Activated CD4-positive, alpha-beta memory T cell treated with anti-CD3 and anti-CD28 coated beads for 36 hours (primary cell): Measurements from ENCODE around the gene BMERB1. TPM values are rescaled to one million over a fixed set of nuclear protein-coding genes. Genes with fewer than 3 reads are reported as not detected.

Experiments
- CTCF ChIA-PET: fragments of 350-600 bp; sonication (Branson Sonifier 250); formaldehyde crosslinking; loops from one replicate; lab custom pipeline; 2021; ENCODE audit warnings: antibody characterized with exemption, inconsistent platforms; lab: Charles Lee
- POLR2A ChIA-PET: fragments of 350-600 bp; sonication (Branson Sonifier 250); formaldehyde crosslinking; loops from one replicate; lab custom pipeline; 2021; ENCODE audit warnings: antibody characterized with exemption; lab: Charles Lee
- DNase-seq: peaks from one replicate; pipeline ENCODE4 v3.0.0-alpha.2; 2020
- H3K27ac Mint-ChIP-seq: one replicate; pipeline ENCODE4 v1.8.0; 2021; ENCODE audit warnings: mixed read lengths
- H3K27me3 Mint-ChIP-seq: one replicate; pipeline ENCODE4 v1.8.0; 2021; ENCODE audit warnings: mixed read lengths
- H3K36me3 Mint-ChIP-seq: one replicate; pipeline ENCODE4 v1.8.0; 2021; ENCODE audit warnings: mixed read lengths
- H3K4me1 Mint-ChIP-seq: one replicate; pipeline ENCODE4 v1.8.0; 2021; ENCODE audit warnings: low read depth, mixed read lengths
- H3K4me3 Mint-ChIP-seq: one replicate; pipeline ENCODE4 v1.8.0; 2021; ENCODE audit warnings: mild to moderate bottlenecking, mixed read lengths
- H3K9me3 Mint-ChIP-seq: one replicate; pipeline ENCODE4 v1.8.0; 2021; ENCODE audit warnings: mixed read lengths
- intact Hi-C: fragments of 100-400 bp; cut with micrococcal nuclease; formaldehyde crosslinking; loops from one replicate; pipeline ENCODE4 v1.15.1; 2023
- total RNA-seq, 2 experiments: library from RNA; stranded (reverse); gene quantifications; one replicate each; pipeline ENCODE4 v1.2.3, GENCODE V29; 2021

Gene BMERB1
- total RNA-seq, 2 experiments from 2014 or later: 7.1 to 7.7 TPM

DNA sequence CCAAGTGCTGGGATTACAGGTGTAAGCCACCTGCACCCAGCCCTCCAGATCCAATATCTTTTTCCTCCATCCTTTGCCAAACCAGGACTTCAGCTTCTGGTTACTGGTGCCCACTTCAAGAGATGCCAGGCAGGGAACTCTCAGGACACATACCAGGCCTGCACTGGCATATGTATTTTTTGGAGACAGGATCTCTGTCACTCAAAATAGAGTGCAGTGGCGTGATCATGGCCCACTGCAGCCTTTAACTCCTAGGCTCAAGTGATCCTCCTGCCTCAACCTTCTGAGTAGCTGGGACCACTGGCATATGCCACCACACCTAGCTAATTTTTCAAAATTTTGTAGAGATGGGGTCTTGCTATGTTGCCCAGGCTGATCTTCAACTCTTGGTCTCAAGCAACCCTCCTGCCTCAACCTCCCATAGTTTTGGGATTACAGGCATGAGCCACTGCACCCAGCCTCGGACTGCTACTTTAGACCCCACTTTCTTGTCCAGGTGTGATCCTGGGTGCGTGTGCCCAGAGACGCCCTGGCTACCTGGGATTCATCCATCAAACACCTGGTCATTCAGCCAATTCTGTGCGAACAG is 55.8 kb downstream of the BMERB1 start:
- peak overlapping the region; percentile 84 for H3K27ac Mint-ChIP-seq
- DNase-seq: no peak
- CTCF ChIA-PET: no interaction called here

DNA sequence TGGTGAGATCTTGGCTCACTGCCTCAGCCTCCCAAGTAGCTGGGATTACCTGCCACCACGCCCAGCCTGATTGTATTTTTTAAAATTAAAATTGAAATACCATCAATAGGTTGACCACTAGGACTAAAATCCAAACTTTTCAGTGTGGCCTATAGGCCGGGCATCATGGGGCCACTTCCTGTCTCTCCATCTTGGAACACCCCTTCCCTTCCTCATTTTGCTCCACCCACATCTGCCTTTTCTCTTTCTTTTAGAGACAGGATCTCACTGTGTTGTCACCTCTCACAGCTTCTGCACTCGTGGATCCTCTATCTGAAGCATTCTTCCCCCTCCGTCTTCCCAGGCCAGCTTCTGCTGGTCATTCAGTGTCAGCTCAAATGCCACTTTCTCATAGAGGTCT is 57.0 kb downstream of the BMERB1 start:
- no peaks in the 10 kb centered on the region for H3K36me3 Mint-ChIP-seq
- H3K27ac Mint-ChIP-seq: no peak overlapping the region
- ChIA-PET POLR2A (no interaction called here), CTCF (no interaction called here)
- no peaks in the 10 kb centered on the region for H3K27me3 Mint-ChIP-seq
- no peaks in the 10 kb centered on the region for H3K9me3 Mint-ChIP-seq
- intact Hi-C loops: no loop called here
- H3K4me1 Mint-ChIP-seq: peaks cover 39% of the 10 kb centered on the region
- H3K4me3 Mint-ChIP-seq: no peak overlapping the region
- no peak for DNase-seq

More for the DNA sequence above, 55.8 kb downstream of the BMERB1 start:
- Mint-ChIP-seq H3K27me3 (no peaks in the 10 kb centered on the region), H3K9me3 (no peaks in the 10 kb centered on the region), H3K4me3 (no peak overlapping the region), H3K36me3 (no peaks in the 10 kb centered on the region), H3K4me1 (peaks cover 39% of the 10 kb centered on the region)
- intact Hi-C loops: no loop called here
- POLR2A ChIA-PET: interaction anchor here (1.6 kb wide), 1 partner anchor 13 kb away, joined by 4 read pairs; no protein-coding TSS in a partner anchor

- intact Hi-C loops: no loop called here
- H3K27ac Mint-ChIP-seq: no peak overlapping the region
Observed at GRCh38 chr16:15492091-15492740, 57.8 kb downstream of the BMERB1 start.

GRCh38 chr16:15493466-15494180 is 59.2 kb downstream of the BMERB1 start:
- ChIA-PET CTCF (no interaction called here), POLR2A (no interaction called here)
- peaks cover 1% of the 10 kb centered on the region for H3K27me3 Mint-ChIP-seq
- no peak overlapping the region for H3K4me3 Mint-ChIP-seq
- H3K36me3 Mint-ChIP-seq: no peaks in the 10 kb centered on the region
- H3K9me3 Mint-ChIP-seq: no peaks in the 10 kb centered on the region
- DNase-seq: no peak
- H3K27ac Mint-ChIP-seq: no peak overlapping the region
- intact Hi-C loops: no loop called here
- H3K4me1 Mint-ChIP-seq: peaks cover 39% of the 10 kb centered on the region

More at GRCh38 chr16:15492091-15492740, 57.8 kb downstream of the BMERB1 start:
- Mint-ChIP-seq H3K36me3 (no peaks in the 10 kb centered on the region), H3K9me3 (no peaks in the 10 kb centered on the region), H3K4me3 (no peak overlapping the region), H3K27me3 (no peaks in the 10 kb centered on the region), H3K4me1 (peaks cover 39% of the 10 kb centered on the region)
- POLR2A ChIA-PET: interaction anchor here (0.6 kb wide), 1 partner anchor 146 kb away, joined by 3 read pairs; no protein-coding TSS in a partner anchor
- CTCF ChIA-PET: no interaction called here
- no peak for DNase-seq

- intact Hi-C loops: no loop called here
- Mint-ChIP-seq H3K9me3 (no peaks in the 10 kb centered on the region), H3K36me3 (no peaks in the 10 kb centered on the region), H3K27me3 (peaks cover 1% of the 10 kb centered on the region), H3K4me3 (no peak overlapping the region), H3K4me1 (peaks cover 33% of the 10 kb centered on the region), H3K27ac (peak overlapping the region; percentile 56)
- DNase-seq: no peak
- CTCF ChIA-PET: no interaction called here
- POLR2A ChIA-PET: no interaction called here
Observed at GRCh38 chr16:15494236-15494635, 59.8 kb downstream of the BMERB1 start.

- ChIA-PET CTCF (no interaction called here), POLR2A (no interaction called here)
- H3K27ac Mint-ChIP-seq: no peak overlapping the region
- no peak for DNase-seq
- no peaks in the 10 kb centered on the region for H3K36me3 Mint-ChIP-seq
- intact Hi-C loops: no loop called here
- peaks cover 1% of the 10 kb centered on the region for H3K27me3 Mint-ChIP-seq
- no peaks in the 10 kb centered on the region for H3K9me3 Mint-ChIP-seq
- H3K4me3 Mint-ChIP-seq: no peak overlapping the region
- H3K4me1 Mint-ChIP-seq: peaks cover 20% of the 10 kb centered on the region
Observed at GRCh38 chr16:15495898-15496297, 61.5 kb downstream of the BMERB1 start.

GRCh38 chr16:15498427-15499175 is 64.2 kb downstream of the BMERB1 start:
- Mint-ChIP-seq H3K4me3 (no peak overlapping the region), H3K36me3 (no peaks in the 10 kb centered on the region), H3K27me3 (peaks cover 1% of the 10 kb centered on the region), H3K27ac (no peak overlapping the region), H3K9me3 (no peaks in the 10 kb centered on the region), H3K4me1 (peaks cover 13% of the 10 kb centered on the region)
- DNase-seq: no peak
- ChIA-PET POLR2A (interaction anchor here (1.3 kb wide), 1 partner anchor 92 kb away, joined by 3 read pairs; no protein-coding TSS in a partner anchor), CTCF (interaction anchor here (0.5 kb wide), 1 partner anchor 164 kb away, joined by 3 read pairs; no protein-coding TSS in a partner anchor)
- intact Hi-C loops: no loop called here

DNA sequence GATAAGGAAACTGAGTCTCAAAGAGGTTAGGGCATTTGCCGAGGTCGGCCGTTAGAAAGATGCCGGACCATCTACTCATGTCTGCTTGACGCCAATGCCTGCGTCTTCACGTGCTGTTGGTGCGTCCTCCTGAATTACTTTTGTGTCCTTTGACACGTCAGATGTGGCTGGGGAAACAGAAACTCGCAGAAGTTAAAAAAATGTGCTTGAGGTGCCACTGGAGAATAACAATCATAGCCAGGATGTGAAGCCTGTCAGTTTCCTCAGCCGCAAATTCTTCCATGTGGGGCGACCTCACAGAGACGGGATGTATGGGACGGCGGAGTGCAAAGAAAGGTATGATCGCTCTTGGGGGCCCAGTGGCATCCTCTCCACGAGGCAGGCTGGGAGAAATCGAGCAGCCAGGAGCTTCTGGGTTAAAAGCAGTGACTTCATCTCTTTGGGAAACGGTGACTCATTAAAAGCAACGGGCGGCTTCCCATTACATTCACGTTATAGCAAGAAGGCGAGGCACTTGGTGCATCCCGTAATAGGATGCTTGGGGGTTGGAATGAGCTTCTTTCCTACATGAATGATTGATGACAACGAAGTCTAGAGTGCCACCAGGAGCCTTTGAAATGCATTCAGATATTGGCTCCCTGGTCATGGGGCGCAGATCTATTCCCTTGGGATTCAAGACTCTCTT is 67.8 kb downstream of the BMERB1 start:
- CTCF ChIA-PET: no interaction called here
- Mint-ChIP-seq H3K4me3 (no peak overlapping the region), H3K4me1 (peaks cover 4% of the 10 kb centered on the region), H3K9me3 (no peaks in the 10 kb centered on the region), H3K27me3 (peaks cover 12% of the 10 kb centered on the region), H3K36me3 (no peaks in the 10 kb centered on the region), H3K27ac (no peak overlapping the region)
- intact Hi-C loops: no loop called here
- DNase-seq: no peak
- POLR2A ChIA-PET: no interaction called here

GRCh38 chr16:15506441-15506840 is 72.1 kb downstream of the BMERB1 start:
- Mint-ChIP-seq H3K27me3 (peaks cover 10% of the 10 kb centered on the region), H3K4me3 (no peak overlapping the region), H3K4me1 (peaks cover 11% of the 10 kb centered on the region), H3K36me3 (no peaks in the 10 kb centered on the region), H3K9me3 (no peaks in the 10 kb centered on the region), H3K27ac (no peak overlapping the region)
- no peak for DNase-seq
- POLR2A ChIA-PET: no interaction called here
- intact Hi-C loops: loop anchor here (5.0 kb wide), 1 partner anchor 74 kb away; the partner anchor contains the start of gene BMERB1
- CTCF ChIA-PET: no interaction called here

DNA sequence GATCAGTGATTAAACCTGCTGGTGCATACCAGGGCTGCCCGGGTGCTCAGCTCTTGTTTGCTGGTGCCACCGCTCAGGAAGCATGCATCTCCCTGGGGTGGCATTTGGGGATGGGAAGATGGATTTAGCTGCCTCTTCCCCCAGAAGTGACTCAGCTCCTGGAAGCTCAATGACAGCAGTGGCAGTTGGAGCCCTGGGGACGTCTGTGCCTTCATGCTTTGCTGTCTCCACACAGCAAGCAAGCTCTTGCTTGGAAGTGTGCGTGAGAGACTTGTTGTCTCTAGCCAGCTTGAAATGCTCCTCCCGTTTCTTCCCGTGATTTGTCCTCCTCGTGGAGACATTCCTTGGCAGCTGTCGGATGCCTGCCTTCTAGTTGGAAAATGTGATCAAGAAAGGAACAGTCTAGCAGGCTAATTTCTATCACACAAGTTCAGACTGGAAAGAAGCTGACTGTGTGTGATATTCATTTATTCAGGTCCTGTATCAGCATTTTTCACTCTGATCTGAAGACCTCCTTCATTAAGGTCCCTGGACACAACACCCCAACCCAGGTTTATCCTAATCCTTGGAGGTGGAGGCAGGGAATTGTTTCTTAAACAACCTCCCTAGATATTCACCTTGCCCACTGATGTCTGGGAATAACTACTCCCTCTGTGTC is 73.0 kb downstream of the BMERB1 start:
- POLR2A ChIA-PET: no interaction called here
- intact Hi-C loops: loop anchor here (5.0 kb wide), 1 partner anchor 75 kb away; the partner anchor contains the start of gene BMERB1
- H3K4me1 Mint-ChIP-seq: peaks cover 11% of the 10 kb centered on the region
- H3K27me3 Mint-ChIP-seq: peaks cover 10% of the 10 kb centered on the region
- no peak overlapping the region for H3K27ac Mint-ChIP-seq
- DNase-seq: no peak
- CTCF ChIA-PET: no interaction called here
- no peak overlapping the region for H3K4me3 Mint-ChIP-seq
- no peaks in the 10 kb centered on the region for H3K9me3 Mint-ChIP-seq
- H3K36me3 Mint-ChIP-seq: no peaks in the 10 kb centered on the region
